ENCODE results near the gene SLC1A7.

DNA sequence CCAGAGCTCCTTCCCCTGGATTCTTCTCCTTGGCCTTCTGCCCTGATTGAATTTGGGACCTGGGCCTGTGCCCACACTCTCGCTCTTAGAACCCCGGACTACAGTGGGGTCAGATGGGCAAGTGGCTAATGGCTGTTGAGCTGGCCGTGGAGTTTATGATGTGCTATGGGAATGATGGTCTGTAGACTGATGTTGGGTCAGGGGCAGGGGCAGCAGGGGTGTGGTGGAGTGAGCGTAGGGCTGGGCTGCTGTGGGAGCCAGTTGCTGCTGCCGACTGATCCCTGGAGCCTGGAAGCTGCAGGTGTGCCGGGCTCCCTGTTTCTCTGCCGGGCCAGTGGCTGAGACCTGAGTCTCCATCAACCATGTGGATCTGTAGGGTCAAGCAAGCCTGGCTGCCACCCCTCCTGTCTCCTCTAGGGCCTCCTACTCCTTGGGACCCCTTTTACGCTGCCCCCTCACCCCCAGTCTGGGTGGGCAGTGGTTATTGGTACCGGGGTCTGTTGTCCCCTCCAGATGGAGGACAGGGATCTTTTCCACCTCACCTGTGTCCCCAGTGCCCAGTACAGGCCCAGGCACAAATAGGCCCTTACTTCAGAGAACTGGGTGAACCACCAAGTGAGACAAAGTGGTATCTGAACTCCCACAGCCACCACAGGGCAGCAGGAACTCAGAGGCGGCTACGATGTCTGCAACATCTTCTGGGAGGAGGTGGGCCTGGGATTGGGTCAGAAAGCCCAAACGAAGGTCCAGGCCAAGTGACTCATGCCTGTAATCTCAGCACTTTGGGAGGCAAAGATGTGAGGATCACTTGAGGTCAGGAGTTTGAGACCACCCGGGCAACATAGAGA, 75.3 kb downstream of the SLC1A7 start:
- TF ChIP-seq, protein P1, sequence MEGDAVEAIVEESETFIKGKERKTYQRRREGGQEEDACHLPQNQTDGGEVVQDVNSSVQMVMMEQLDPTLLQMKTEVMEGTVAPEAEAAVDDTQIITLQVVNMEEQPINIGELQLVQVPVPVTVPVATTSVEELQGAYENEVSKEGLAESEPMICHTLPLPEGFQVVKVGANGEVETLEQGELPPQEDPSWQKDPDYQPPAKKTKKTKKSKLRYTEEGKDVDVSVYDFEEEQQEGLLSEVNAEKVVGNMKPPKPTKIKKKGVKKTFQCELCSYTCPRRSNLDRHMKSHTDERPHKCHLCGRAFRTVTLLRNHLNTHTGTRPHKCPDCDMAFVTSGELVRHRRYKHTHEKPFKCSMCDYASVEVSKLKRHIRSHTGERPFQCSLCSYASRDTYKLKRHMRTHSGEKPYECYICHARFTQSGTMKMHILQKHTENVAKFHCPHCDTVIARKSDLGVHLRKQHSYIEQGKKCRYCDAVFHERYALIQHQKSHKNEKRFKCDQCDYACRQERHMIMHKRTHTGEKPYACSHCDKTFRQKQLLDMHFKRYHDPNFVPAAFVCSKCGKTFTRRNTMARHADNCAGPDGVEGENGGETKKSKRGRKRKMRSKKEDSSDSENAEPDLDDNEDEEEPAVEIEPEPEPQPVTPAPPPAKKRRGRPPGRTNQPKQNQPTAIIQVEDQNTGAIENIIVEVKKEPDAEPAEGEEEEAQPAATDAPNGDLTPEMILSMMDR (IDR thresholded peaks at IDR 0.05), result no peak
- TF ChIP-seq POLR2AphosphoS5 (IDR thresholded peaks at IDR 0.05; ENCODE audit: low read depth, low read length), result no peak
- TF ChIP-seq, protein P2, sequence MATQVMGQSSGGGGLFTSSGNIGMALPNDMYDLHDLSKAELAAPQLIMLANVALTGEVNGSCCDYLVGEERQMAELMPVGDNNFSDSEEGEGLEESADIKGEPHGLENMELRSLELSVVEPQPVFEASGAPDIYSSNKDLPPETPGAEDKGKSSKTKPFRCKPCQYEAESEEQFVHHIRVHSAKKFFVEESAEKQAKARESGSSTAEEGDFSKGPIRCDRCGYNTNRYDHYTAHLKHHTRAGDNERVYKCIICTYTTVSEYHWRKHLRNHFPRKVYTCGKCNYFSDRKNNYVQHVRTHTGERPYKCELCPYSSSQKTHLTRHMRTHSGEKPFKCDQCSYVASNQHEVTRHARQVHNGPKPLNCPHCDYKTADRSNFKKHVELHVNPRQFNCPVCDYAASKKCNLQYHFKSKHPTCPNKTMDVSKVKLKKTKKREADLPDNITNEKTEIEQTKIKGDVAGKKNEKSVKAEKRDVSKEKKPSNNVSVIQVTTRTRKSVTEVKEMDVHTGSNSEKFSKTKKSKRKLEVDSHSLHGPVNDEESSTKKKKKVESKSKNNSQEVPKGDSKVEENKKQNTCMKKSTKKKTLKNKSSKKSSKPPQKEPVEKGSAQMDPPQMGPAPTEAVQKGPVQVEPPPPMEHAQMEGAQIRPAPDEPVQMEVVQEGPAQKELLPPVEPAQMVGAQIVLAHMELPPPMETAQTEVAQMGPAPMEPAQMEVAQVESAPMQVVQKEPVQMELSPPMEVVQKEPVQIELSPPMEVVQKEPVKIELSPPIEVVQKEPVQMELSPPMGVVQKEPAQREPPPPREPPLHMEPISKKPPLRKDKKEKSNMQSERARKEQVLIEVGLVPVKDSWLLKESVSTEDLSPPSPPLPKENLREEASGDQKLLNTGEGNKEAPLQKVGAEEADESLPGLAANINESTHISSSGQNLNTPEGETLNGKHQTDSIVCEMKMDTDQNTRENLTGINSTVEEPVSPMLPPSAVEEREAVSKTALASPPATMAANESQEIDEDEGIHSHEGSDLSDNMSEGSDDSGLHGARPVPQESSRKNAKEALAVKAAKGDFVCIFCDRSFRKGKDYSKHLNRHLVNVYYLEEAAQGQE (IDR thresholded peaks at IDR 0.05; ENCODE audit: insufficient read depth in 1 of 2, low read depth in 2 of 2, low read length in 1 of 2), result no peak
- no peak for TF ChIP-seq TCF7L2 (IDR thresholded peaks at IDR 0.05; ENCODE audit: low read depth, low read length)
- TF ChIP-seq SIN3A (IDR thresholded peaks at IDR 0.05; ENCODE audit: borderline replicate concordance, insufficient read depth, low read depth, low read length), result no peak
